Osteocyte (in vitro differentiated cells): Measurements from ENCODE around the gene VPS37C. TPM values are rescaled to one million over a fixed set of nuclear protein-coding genes. Genes with fewer than 3 reads are reported as not detected.

Source experiments
- DNase-seq: peaks from one replicate; pipeline ENCODE4 v3.0.0; 2021; ENCODE audit warnings: mixed read lengths; ENCODE audit not compliant: unreplicated experiment; ENCODE audit errors: extremely low spot score
- H3K27ac Mint-ChIP-seq: one replicate; pipeline ENCODE4 v1.8.0; 2021; ENCODE audit warnings: mild to moderate bottlenecking, mixed read lengths; ENCODE audit not compliant: unreplicated experiment
- H3K27me3 Mint-ChIP-seq: one replicate; pipeline ENCODE4 v1.8.0; 2021; ENCODE audit warnings: mixed read lengths; ENCODE audit not compliant: unreplicated experiment
- H3K36me3 Mint-ChIP-seq: one replicate; pipeline ENCODE4 v1.8.0; 2021; ENCODE audit warnings: mixed read lengths; ENCODE audit not compliant: unreplicated experiment
- H3K4me1 Mint-ChIP-seq: one replicate; pipeline ENCODE4 v1.8.0; 2021; ENCODE audit warnings: mixed read lengths; ENCODE audit not compliant: unreplicated experiment
- H3K4me3 Mint-ChIP-seq: one replicate; pipeline ENCODE4 v1.8.0; 2021; ENCODE audit warnings: mild to moderate bottlenecking, moderate library complexity, mixed read lengths; ENCODE audit not compliant: unreplicated experiment
- H3K9me3 Mint-ChIP-seq: one replicate; pipeline ENCODE4 v1.8.0; 2021; ENCODE audit warnings: mixed read lengths; ENCODE audit not compliant: unreplicated experiment
- CTCF ChIP-seq: fragments of 200-600 bp; sonication (generic); IDR thresholded peaks from 2 replicates; pipeline ENCODE4 v1.5.0; 2021; ENCODE audit warnings: antibody characterized with exemption, mild to moderate bottlenecking, moderate library complexity
- total RNA-seq: library from RNA; stranded (reverse); gene quantifications from 2 replicates; pipeline ENCODE4 v1.2.1, GENCODE V29; 2021

Gene VPS37C
- total RNA-seq, 1 donor from 2014 or later = 21.2 TPM

- Mint-ChIP-seq H3K4me1 (peaks cover 42% of the 10 kb centered on the region), H3K4me3 (no peak overlapping the region), H3K27ac (no peak overlapping the region), H3K27me3 (no peaks in the 10 kb centered on the region), H3K36me3 (peaks cover 29% of the 10 kb centered on the region), H3K9me3 (peaks cover 17% of the 10 kb centered on the region)
- no peak for DNase-seq
- no peak for TF ChIP-seq CTCF
These were observed 3.5 kb downstream of the VPS37C start for GRCh38 chr11:61157743-61158142.

GRCh38 chr11:61155741-61156140 is 5.5 kb downstream of the VPS37C start:
- Mint-ChIP-seq H3K4me1 (peaks cover 42% of the 10 kb centered on the region), H3K36me3 (peaks cover 29% of the 10 kb centered on the region), H3K27me3 (no peaks in the 10 kb centered on the region), H3K9me3 (peaks cover 17% of the 10 kb centered on the region), H3K27ac (no peak overlapping the region), H3K4me3 (no peak overlapping the region)
- no peak for DNase-seq
- no peak for TF ChIP-seq CTCF

DNA sequence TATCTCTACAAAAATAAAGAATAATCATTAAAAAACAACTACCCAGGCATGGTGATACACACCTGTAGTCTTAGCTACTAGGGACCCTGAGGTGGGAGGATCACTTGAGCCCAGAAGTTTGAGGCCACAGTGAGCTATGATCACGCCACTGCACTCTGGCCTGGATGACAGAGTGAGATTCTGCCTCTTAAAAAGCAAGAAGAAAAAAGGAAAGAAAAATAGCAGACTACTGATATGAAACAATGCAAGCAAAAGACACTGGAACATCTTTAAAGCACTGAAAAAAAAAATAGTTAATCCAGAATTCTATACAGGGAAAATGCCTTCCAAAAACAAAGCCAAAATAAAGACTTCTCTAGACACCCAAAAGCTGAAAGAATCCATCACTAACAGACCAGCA is 5.9 kb downstream of the VPS37C start:
- peaks cover 17% of the 10 kb centered on the region for H3K9me3 Mint-ChIP-seq
- no peak overlapping the region for H3K27ac Mint-ChIP-seq
- DNase-seq = no peak
- H3K36me3 Mint-ChIP-seq = peaks cover 29% of the 10 kb centered on the region
- no peak for TF ChIP-seq CTCF
- peaks cover 40% of the 10 kb centered on the region for H3K4me1 Mint-ChIP-seq
- H3K27me3 Mint-ChIP-seq = no peaks in the 10 kb centered on the region
- no peak overlapping the region for H3K4me3 Mint-ChIP-seq

GRCh38 chr11:61154528-61154927 is 6.7 kb downstream of the VPS37C start:
- H3K36me3 Mint-ChIP-seq = peaks cover 29% of the 10 kb centered on the region
- H3K9me3 Mint-ChIP-seq = peaks cover 17% of the 10 kb centered on the region
- no peak for DNase-seq
- H3K4me1 Mint-ChIP-seq = peaks cover 42% of the 10 kb centered on the region
- peak overlapping the region; percentile 95 for H3K27ac Mint-ChIP-seq
- H3K4me3 Mint-ChIP-seq = no peak overlapping the region
- no peak for TF ChIP-seq CTCF
- no peaks in the 10 kb centered on the region for H3K27me3 Mint-ChIP-seq

DNA sequence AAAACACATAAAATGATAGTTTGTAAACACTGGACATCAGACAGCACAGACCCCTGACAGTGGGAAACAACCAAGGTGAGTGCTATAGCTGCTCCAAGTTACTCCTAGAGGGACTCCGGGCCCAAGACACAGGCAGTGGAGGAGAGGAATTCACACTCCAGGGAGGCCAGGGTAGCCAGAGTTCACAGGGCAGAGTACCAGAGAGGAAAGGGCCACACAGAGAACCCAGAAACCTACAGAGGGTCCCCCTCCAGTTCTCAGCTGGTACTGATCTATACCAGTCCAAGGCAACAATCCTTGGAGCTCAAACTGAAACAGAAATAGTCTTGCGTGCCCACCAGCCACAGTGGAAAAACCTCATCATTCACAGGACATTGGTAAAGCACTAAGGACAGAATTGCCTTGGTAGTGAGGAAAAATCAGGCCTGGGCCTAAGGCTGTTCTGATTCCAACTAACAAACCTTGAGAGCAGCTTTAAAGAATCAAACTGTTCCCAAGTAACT is 7.6 kb downstream of the VPS37C start:
- DNase-seq = no peak
- no peak for TF ChIP-seq CTCF
- peaks cover 41% of the 10 kb centered on the region for H3K4me1 Mint-ChIP-seq
- peak overlapping the region; percentile 95 for H3K27ac Mint-ChIP-seq
- H3K27me3 Mint-ChIP-seq = no peaks in the 10 kb centered on the region
- peaks cover 17% of the 10 kb centered on the region for H3K9me3 Mint-ChIP-seq
- H3K36me3 Mint-ChIP-seq = peaks cover 29% of the 10 kb centered on the region
- no peak overlapping the region for H3K4me3 Mint-ChIP-seq
